ENCODE results near the gene LGI2. TPM values are rescaled to one million over a fixed set of nuclear protein-coding genes. Genes with fewer than 3 reads are reported as not detected.

LGI2 gene
- total RNA-seq, 1 experiment from 2014 or later: 0.30 TPM

GRCh38 chr4:24956763-24957162, 74.0 kb downstream of the LGI2 start:
- H3K36me3 ChIP-seq: no peaks in the 10 kb centered on the region
- H3K4me3 ChIP-seq: no peak overlapping the region
- no peak for DNase-seq
- H3K27me3 ChIP-seq: no peaks in the 10 kb centered on the region
- no peaks in the 10 kb centered on the region for H3K9me3 ChIP-seq

- no peaks in the 10 kb centered on the region for H3K36me3 ChIP-seq
- H3K27me3 ChIP-seq: no peaks in the 10 kb centered on the region
These were observed 74.7 kb downstream of the LGI2 start for GRCh38 chr4:24956091-24956490.

DNA sequence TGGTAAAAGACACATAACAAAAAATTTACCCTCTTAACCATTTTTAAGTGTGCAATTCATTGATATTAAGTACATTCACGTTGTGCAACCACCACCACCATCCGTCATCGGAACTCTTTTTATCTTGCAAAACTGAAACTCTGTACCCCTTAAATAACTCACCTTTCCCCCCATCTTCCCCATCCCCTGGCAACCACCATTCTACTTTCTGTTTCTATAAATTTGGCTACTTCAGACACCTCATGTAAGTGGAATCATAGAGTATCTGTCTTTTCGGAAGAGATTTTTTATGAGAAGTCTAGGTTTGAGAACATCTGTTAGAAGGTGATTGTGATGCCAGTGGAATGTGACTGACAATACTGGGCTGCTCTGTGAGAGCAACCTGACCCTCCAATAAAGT, 78.1 kb downstream of the LGI2 start:
- DNase-seq: no peak
- no peaks in the 10 kb centered on the region for H3K36me3 ChIP-seq
- no peak overlapping the region for H3K4me3 ChIP-seq
- H3K9me3 ChIP-seq: no peaks in the 10 kb centered on the region
- H3K27me3 ChIP-seq: no peaks in the 10 kb centered on the region

More at GRCh38 chr4:24956091-24956490, 74.7 kb downstream of the LGI2 start:
- Histone ChIP-seq H3K9me3 (no peaks in the 10 kb centered on the region), H3K4me3 (no peak overlapping the region)
- DNase-seq: no peak

DNA sequence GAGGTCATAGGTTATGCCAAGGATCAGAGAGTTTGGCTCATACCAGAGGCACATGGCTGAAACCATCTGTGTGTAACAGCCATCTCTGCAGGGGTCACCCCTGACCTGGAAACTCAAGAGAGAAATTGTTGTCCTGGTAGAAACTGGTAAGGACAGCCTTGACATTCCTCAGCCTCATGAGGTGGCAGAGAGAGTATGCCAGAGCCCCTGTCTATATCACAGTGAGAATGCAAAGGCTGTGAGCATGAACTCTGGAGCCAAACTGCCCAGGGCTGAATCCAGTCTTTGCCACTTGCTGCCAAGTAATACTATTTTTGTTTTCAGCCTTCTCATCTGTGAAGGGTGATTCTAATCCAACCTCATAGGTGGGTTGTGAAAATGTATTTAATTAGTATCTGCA, 80.8 kb downstream of the LGI2 start:
- H3K36me3 ChIP-seq: no peaks in the 10 kb centered on the region
- no peak for DNase-seq
- no peaks in the 10 kb centered on the region for H3K27me3 ChIP-seq
- H3K9me3 ChIP-seq: no peaks in the 10 kb centered on the region
- H3K4me3 ChIP-seq: no peak overlapping the region

Other genes with a start within 250 kb of the LGI2 start
- gene SOD3, start 235.4 kb downstream of the LGI2 start, total RNA-seq (2014; rRNA removed; shearing (Covaris generic); ENCODE audit: low replicate concordance): not detected in 2 replicates
- 2.2 and 2.3 TPM in 2 replicates for gene CCDC149, start 117.9 kb downstream of the LGI2 start, total RNA-seq (2014; rRNA removed; shearing (Covaris generic); ENCODE audit: low replicate concordance)
- gene SEPSECS, start 129.5 kb upstream of the LGI2 start, total RNA-seq (2014; rRNA removed; shearing (Covaris generic); ENCODE audit: low replicate concordance): 3.0 and 3.6 TPM in 2 replicates
- 22.2 and 43.3 TPM in 2 replicates for gene PI4K2B, start 203.1 kb upstream of the LGI2 start, total RNA-seq (2014; rRNA removed; shearing (Covaris generic); ENCODE audit: low replicate concordance)

Measured in MG63 (cell line).